Thyroid gland (tissue), 4 donors: ENCODE results near the gene CKLF.

Experiments
- CTCF ChIP-seq, 6 experiments: fragments of 200-600 bp in 3 of 6; fragments of 450-650 bp in 3 of 6; sonication (generic) in 3 of 6; IDR thresholded peaks; one replicate each; pipeline ENCODE4 v1.5.1; 2016 to 2019; ENCODE audit warnings: antibody characterized with exemption in 6 of 6, mild to moderate bottlenecking in 2 of 6, inconsistent platforms in 1 of 6, moderate library complexity in 1 of 6
- POLR2A ChIP-seq, 2 donors: fragments of 450-650 bp; IDR thresholded peaks; one replicate each; pipeline ENCODE4 v1.6.1; 2017; ENCODE audit warnings: antibody characterized with exemption in 2 of 2, mild to moderate bottlenecking in 2 of 2, moderate library complexity in 1 of 2

- TF ChIP-seq CTCF (IDR thresholded peaks at IDR 0.05) (no peak), POLR2A (IDR thresholded peaks at IDR 0.05) (no peak)
Observed at GRCh38 chr16:66562986-66563385, 10.6 kb downstream of the CKLF start.
